Measurements from ENCODE around the gene KRTAP23-1. TPM values are rescaled to one million over a fixed set of nuclear protein-coding genes. Genes with fewer than 3 reads are reported as not detected.

The KRTAP23-1 gene
- total RNA-seq, 8 experiments from 2014 or later = not detected

GRCh38 chr21:30337772-30338171 lies 10.6 kb downstream of the KRTAP23-1 start:
- no peak overlapping the region for H3K4me3 ChIP-seq
- H3K4me1 ChIP-seq (replicated peaks in 1 of 2) = peaks cover 0 to 8% of the 10 kb centered on the region in 2 donors
- no peak overlapping the region for H3K27ac ChIP-seq
- peak in 3 of 8 experiments; percentile 44 to 73 (median 46) for ATAC-seq (replicated peaks in 6 of 8)
- in situ Hi-C loops (cut with MboI; ENCODE audit: low pct_unique_long_range_greater_than_20kb in 2 of 9, low sequenced_read_pairs in 9 of 9, unreplicated experiment in 9 of 9) = loop anchor here in 1 of 9 experiments (25.0 kb wide), 1 partner anchor 725 kb away; no protein-coding TSS in a partner anchor

- H3K27ac ChIP-seq = no peak within 1 kb of the TSS
- peaks cover 0 to 8% of the 10 kb centered on the region in 2 donors for H3K4me1 ChIP-seq (replicated peaks in 1 of 2)
- in situ Hi-C loops (cut with MboI; ENCODE audit: low pct_unique_long_range_greater_than_20kb in 2 of 9, low sequenced_read_pairs in 9 of 9, unreplicated experiment in 9 of 9) = loop anchor here in 1 of 9 experiments (25.0 kb wide), 1 partner anchor 725 kb away; no protein-coding TSS in a partner anchor
- ATAC-seq (replicated peaks in 6 of 8) = peak in 1 of 8 experiments; percentile 66
- no peak within 1 kb of the TSS for H3K4me3 ChIP-seq
- WGBS, 10 experiments = 0 to 100% (median 92%) methylated on average over 1 to 5 of the region's 6 CpGs
Observed at GRCh38 chr21:30337276-30337744, 11.1 kb downstream of the KRTAP23-1 start, which contains the start of gene KRTAP27-1. Gene KRTAP27-1 (minus strand): TSS chr21:30337694. CDS start chr21:30337668, 26 bp downstream.

- ATAC-seq (replicated peaks in 6 of 8) = no peak
- H3K4me1 ChIP-seq (replicated peaks in 1 of 2) = peaks cover 0 to 8% of the 10 kb centered on the region in 2 donors
- 0 to 100% (median 83%) methylated on average over 1 to 2 of the region's 2 CpGs; no CpG with 5 or more reads in 1 of the 10 experiments for WGBS, 10 experiments
- in situ Hi-C loops (cut with MboI; ENCODE audit: low pct_unique_long_range_greater_than_20kb in 2 of 9, low sequenced_read_pairs in 9 of 9, unreplicated experiment in 9 of 9) = loop anchor here in 1 of 9 experiments (25.0 kb wide), 1 partner anchor 726 kb away; no protein-coding TSS in a partner anchor
- no peak overlapping the region for H3K27ac ChIP-seq
- no peak overlapping the region for H3K4me3 ChIP-seq
Observed at GRCh38 chr21:30336596-30336995, 11.8 kb downstream of the KRTAP23-1 start.

- ATAC-seq (replicated peaks in 6 of 8) = no peak
- 0 to 100% (median 66%) methylated on average over 1 to 3 of the region's 3 CpGs; no CpG with 5 or more reads in 2 of the 10 experiments for WGBS, 10 experiments
- in situ Hi-C loops (cut with MboI; ENCODE audit: low pct_unique_long_range_greater_than_20kb in 2 of 9, low sequenced_read_pairs in 9 of 9, unreplicated experiment in 9 of 9) = loop anchor here in 1 of 9 experiments (25.0 kb wide), 1 partner anchor 729 kb away; no protein-coding TSS in a partner anchor
- Histone ChIP-seq H3K4me1 (replicated peaks in 1 of 2) (peaks cover 0 to 7% of the 10 kb centered on the region in 2 donors), H3K4me3 (no peak overlapping the region), H3K27ac (no peak overlapping the region)
Observed at GRCh38 chr21:30333736-30334135, 14.7 kb downstream of the KRTAP23-1 start.

GRCh38 chr21:30332681-30333080 lies 15.7 kb downstream of the KRTAP23-1 start:
- ATAC-seq (replicated peaks in 6 of 8) = no peak
- in situ Hi-C loops (cut with MboI; ENCODE audit: low pct_unique_long_range_greater_than_20kb in 2 of 9, low sequenced_read_pairs in 9 of 9, unreplicated experiment in 9 of 9) = loop anchor here in 1 of 9 experiments (25.0 kb wide), 1 partner anchor 730 kb away; no protein-coding TSS in a partner anchor
- 20 to 100% (median 77%) methylated on average over 1 to 2 of the region's 2 CpGs; no CpG with 5 or more reads in 2 of the 10 experiments for WGBS, 10 experiments
- Histone ChIP-seq H3K4me1 (replicated peaks in 1 of 2) (no peaks in the 10 kb centered on the region), H3K4me3 (no peak overlapping the region), H3K27ac (no peak overlapping the region)

DNA sequence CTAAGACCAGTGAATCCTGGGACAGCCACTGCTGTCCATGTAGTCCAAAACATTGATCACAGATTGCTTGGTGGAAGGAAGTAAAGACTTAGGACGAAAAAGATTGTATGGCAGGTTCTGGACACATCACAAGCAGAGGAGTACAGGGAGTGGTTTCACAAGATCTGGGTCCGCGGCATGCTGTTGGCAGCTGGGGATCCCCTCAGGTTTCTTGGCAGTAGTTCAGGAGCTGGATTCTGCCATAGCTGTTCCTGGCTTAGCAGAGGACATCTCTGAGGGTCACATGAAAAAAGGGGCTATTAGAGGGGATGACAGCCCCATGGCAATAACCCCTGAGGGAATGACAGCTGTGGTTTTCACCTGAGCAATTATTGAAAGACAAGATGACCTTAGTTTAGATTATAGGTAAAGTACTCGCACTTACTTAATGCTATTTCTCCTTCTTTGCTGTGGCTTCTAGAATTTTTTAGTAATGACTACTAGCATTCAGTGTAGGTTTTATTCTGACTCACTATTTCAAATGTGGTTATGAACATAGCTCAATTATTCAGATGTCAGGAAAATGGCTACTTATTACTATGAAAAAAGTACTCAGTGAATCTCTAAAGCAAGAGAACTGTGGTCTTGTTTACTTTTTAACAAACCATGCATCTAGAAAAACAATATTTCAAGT lies 19.1 kb downstream of the KRTAP23-1 start:
- WGBS, 10 experiments = 0 to 100% (median 85%) methylated on average over 1 to 4 of the region's 4 CpGs; no CpG with 5 or more reads in 2 of the 10 experiments
- Histone ChIP-seq H3K4me1 (replicated peaks in 1 of 2) (no peaks in the 10 kb centered on the region), H3K4me3 (no peak overlapping the region), H3K27ac (no peak overlapping the region)
- in situ Hi-C loops (cut with MboI; ENCODE audit: low pct_unique_long_range_greater_than_20kb in 2 of 9, low sequenced_read_pairs in 9 of 9, unreplicated experiment in 9 of 9) = loop anchor here in 1 of 9 experiments (25.0 kb wide), 1 partner anchor 733 kb away; no protein-coding TSS in a partner anchor
- ATAC-seq (replicated peaks in 6 of 8) = no peak

- in situ Hi-C loops (cut with MboI; ENCODE audit: low pct_unique_long_range_greater_than_20kb in 2 of 9, low sequenced_read_pairs in 9 of 9, unreplicated experiment in 9 of 9) = loop anchor here in 1 of 9 experiments (25.0 kb wide), 1 partner anchor 736 kb away; no protein-coding TSS in a partner anchor
- Histone ChIP-seq H3K27ac (no peak overlapping the region), H3K4me1 (replicated peaks in 1 of 2) (no peaks in the 10 kb centered on the region), H3K4me3 (no peak overlapping the region)
- no peak for ATAC-seq (replicated peaks in 6 of 8)
Observed at GRCh38 chr21:30326390-30326789, 22.0 kb downstream of the KRTAP23-1 start.

GRCh38 chr21:30320215-30320614 lies 28.2 kb downstream of the KRTAP23-1 start, which contains the start of gene KRTAP26-1:
Gene KRTAP26-1 (minus strand): TSS chr21:30320315. CDS start chr21:30320035, 280 bp downstream.
- H3K4me1 ChIP-seq (replicated peaks in 1 of 2) = no peaks in the 10 kb centered on the region
- no peak within 1 kb of the TSS for H3K4me3 ChIP-seq
- H3K27ac ChIP-seq = no peak within 1 kb of the TSS
- WGBS, 10 experiments = 23 to 100% (median 93%) methylated on average over 2 of the region's 2 CpGs; no CpG with 5 or more reads in 1 of the 10 experiments
- in situ Hi-C loops (cut with MboI; ENCODE audit: low pct_unique_long_range_greater_than_20kb in 2 of 9, low sequenced_read_pairs in 9 of 9, unreplicated experiment in 9 of 9) = no loop called here
- ATAC-seq (replicated peaks in 6 of 8) = no peak

GRCh38 chr21:30315701-30316100 lies 32.7 kb downstream of the KRTAP23-1 start:
- ATAC-seq (replicated peaks in 6 of 8) = no peak
- WGBS, 10 experiments = 14 to 100% (median 85%) methylated on average over 1 to 2 of the region's 2 CpGs
- no peak overlapping the region for H3K4me3 ChIP-seq
- H3K4me1 ChIP-seq (replicated peaks in 1 of 2) = no peaks in the 10 kb centered on the region
- in situ Hi-C loops (cut with MboI; ENCODE audit: low pct_unique_long_range_greater_than_20kb in 2 of 9, low sequenced_read_pairs in 9 of 9, unreplicated experiment in 9 of 9) = no loop called here
- no peak overlapping the region for H3K27ac ChIP-seq

- ATAC-seq (replicated peaks in 6 of 8) = peak in 1 of 8 experiments; percentile 58
- Histone ChIP-seq H3K4me1 (replicated peaks in 1 of 2) (no peaks in the 10 kb centered on the region), H3K4me3 (no peak overlapping the region), H3K27ac (no peak overlapping the region)
- 60 to 94% (median 80%) methylated on average over 1 to 2 of the region's 2 CpGs; no CpG with 5 or more reads in 5 of the 10 experiments for WGBS, 10 experiments
- in situ Hi-C loops (cut with MboI; ENCODE audit: low pct_unique_long_range_greater_than_20kb in 2 of 9, low sequenced_read_pairs in 9 of 9, unreplicated experiment in 9 of 9) = no loop called here
Observed at GRCh38 chr21:30306884-30307283, 41.5 kb downstream of the KRTAP23-1 start.

DNA sequence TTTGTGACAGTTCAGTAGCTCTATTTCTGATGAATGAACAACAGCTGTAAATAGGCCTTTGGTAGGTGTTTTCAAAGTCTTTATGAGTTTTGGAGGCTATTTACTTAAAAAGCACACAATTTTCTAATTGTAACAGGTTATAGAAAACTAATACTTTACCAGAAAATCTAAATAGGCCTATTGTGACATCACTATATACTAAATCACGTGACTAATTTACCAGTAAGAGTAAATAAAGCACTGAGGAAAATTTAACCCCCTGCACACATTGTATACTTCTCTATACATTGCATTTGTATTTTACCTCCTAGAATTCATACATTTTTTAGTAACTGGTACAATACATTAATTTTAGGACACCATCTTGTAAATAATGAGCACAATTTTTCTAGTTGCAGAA lies 43.3 kb downstream of the KRTAP23-1 start:
- in situ Hi-C loops (cut with MboI; ENCODE audit: low pct_unique_long_range_greater_than_20kb in 2 of 9, low sequenced_read_pairs in 9 of 9, unreplicated experiment in 9 of 9) = no loop called here
- no peak for ATAC-seq (replicated peaks in 6 of 8)
- Histone ChIP-seq H3K27ac (no peak overlapping the region), H3K4me1 (replicated peaks in 1 of 2) (no peaks in the 10 kb centered on the region), H3K4me3 (no peak overlapping the region)
- 0 to 100% (median 67%) methylated on average over 1 of the region's 1 CpG; no CpG with 5 or more reads in 2 of the 10 experiments for WGBS, 10 experiments
